ENCODE results near the gene POLR3K.
"Not testable (repeated sequence)": the region's sequence is repeated elsewhere in the genome, so short reads cannot be mapped to it uniquely, and the experiment has no call there.

POLR3K gene

GRCh38 chr16:35678-36305 lies 17.6 kb downstream of the POLR3K start:
- no peak for DNase-seq (ENCODE audit: extremely low read depth, low read depth)
- no peak overlapping the region for H3K4me3 ChIP-seq (replicated peaks; ENCODE audit: low read depth, low read length)
- no peak for TF ChIP-seq CTCF (IDR thresholded peaks at IDR 0.05; ENCODE audit: low read depth, low read length, missing control alignments)

- H3K4me3 ChIP-seq (replicated peaks; ENCODE audit: low read depth, low read length) = no peak overlapping the region
- no peak for TF ChIP-seq CTCF (IDR thresholded peaks at IDR 0.05; ENCODE audit: low read depth, low read length, missing control alignments)
- DNase-seq (ENCODE audit: extremely low read depth, low read depth) = no peak
Measured at GRCh38 chr16:35011-35677, 18.3 kb downstream of the POLR3K start.

- no peak for DNase-seq (ENCODE audit: extremely low read depth, low read depth)
- no peak for TF ChIP-seq CTCF (IDR thresholded peaks at IDR 0.05; ENCODE audit: low read depth, low read length, missing control alignments)
- no peak overlapping the region for H3K4me3 ChIP-seq (replicated peaks; ENCODE audit: low read depth, low read length)
Measured at GRCh38 chr16:34648-34987, 18.8 kb downstream of the POLR3K start.

- no peak for DNase-seq (ENCODE audit: extremely low read depth, low read depth)
Measured at GRCh38 chr16:33877-34647, 19.3 kb downstream of the POLR3K start.

GRCh38 chr16:33154-33876 lies 20.1 kb downstream of the POLR3K start:
- not testable (repeated sequence) for H3K4me3 ChIP-seq (replicated peaks; ENCODE audit: low read depth, low read length); DNase-seq (ENCODE audit: extremely low read depth, low read depth)

More at GRCh38 chr16:33877-34647, 19.3 kb downstream of the POLR3K start:
- TF ChIP-seq CTCF (IDR thresholded peaks at IDR 0.05; ENCODE audit: low read depth, low read length, missing control alignments) = no peak
- H3K4me3 ChIP-seq (replicated peaks; ENCODE audit: low read depth, low read length) = no peak overlapping the region

- not testable (repeated sequence) for DNase-seq (ENCODE audit: extremely low read depth, low read depth); H3K4me3 ChIP-seq (replicated peaks; ENCODE audit: low read depth, low read length)
Measured at GRCh38 chr16:30627-31026, 22.8 kb downstream of the POLR3K start.

GRCh38 chr16:25926-26348 lies 27.5 kb downstream of the POLR3K start:
- DNase-seq (ENCODE audit: extremely low read depth, low read depth); H3K4me3 ChIP-seq (replicated peaks; ENCODE audit: low read depth, low read length): not testable (repeated sequence)

- DNase-seq (ENCODE audit: extremely low read depth, low read depth) = not testable (repeated sequence)
Measured at GRCh38 chr16:24151-24550, 29.3 kb downstream of the POLR3K start.

GRCh38 chr16:20886-21285 lies 32.5 kb downstream of the POLR3K start:
- not testable (repeated sequence) for DNase-seq (ENCODE audit: extremely low read depth, low read depth); H3K4me3 ChIP-seq (replicated peaks; ENCODE audit: low read depth, low read length)

More at GRCh38 chr16:24151-24550, 29.3 kb downstream of the POLR3K start:
- not testable (repeated sequence) for H3K4me3 ChIP-seq (replicated peaks; ENCODE audit: low read depth, low read length)

- H3K4me3 ChIP-seq (replicated peaks; ENCODE audit: low read depth, low read length); DNase-seq (ENCODE audit: extremely low read depth, low read depth): not testable (repeated sequence)
Measured at GRCh38 chr16:17062-17765, 36.2 kb downstream of the POLR3K start.

Data from HFF-Myc (cell line).